GM21381 (cell line): ENCODE data around the gene PARD3.
A peak's percentile ranks its signal among the peaks of the same experiment; 100 is the strongest.
"Not testable (repeated sequence)": the region's sequence is repeated elsewhere in the genome, so short reads cannot be mapped to it uniquely, and the experiment has no call there.

Experiments used
- ATAC-seq: cut with Tn5 transposase; IDR thresholded peaks from one replicate; pipeline ENCODE4 v1.9.1; 2021; ENCODE audit warnings: mild to moderate bottlenecking, moderate library complexity; ENCODE audit not compliant: unreplicated experiment

Gene PARD3

GRCh38 chr10:34290412-34291081 is 524.5 kb downstream of the PARD3 start:
- ATAC-seq, result no peak

- no peak for ATAC-seq
Observed at GRCh38 chr10:34288634-34289033, 526.5 kb downstream of the PARD3 start.

GRCh38 chr10:34286136-34286739 is 528.9 kb downstream of the PARD3 start:
- ATAC-seq, result no peak

GRCh38 chr10:34281661-34282582 is 533.2 kb downstream of the PARD3 start:
- ATAC-seq, result no peak

- no peak for ATAC-seq
Observed at GRCh38 chr10:34280599-34281374, 534.3 kb downstream of the PARD3 start.

GRCh38 chr10:34275626-34276130 is 539.4 kb downstream of the PARD3 start:
- no peak for ATAC-seq

- ATAC-seq, result no peak
Observed at GRCh38 chr10:34274906-34275305, 540.2 kb downstream of the PARD3 start.

GRCh38 chr10:34273340-34273739 is 541.8 kb downstream of the PARD3 start:
- no peak for ATAC-seq

- ATAC-seq, result no peak
Observed at GRCh38 chr10:34272316-34272715, 542.8 kb downstream of the PARD3 start.

GRCh38 chr10:34268410-34268809 is 546.7 kb downstream of the PARD3 start:
- ATAC-seq, result not testable (repeated sequence)

- ATAC-seq, result no peak
Observed at GRCh38 chr10:34262985-34263384, 552.1 kb downstream of the PARD3 start.

GRCh38 chr10:34260904-34261303 is 554.2 kb downstream of the PARD3 start:
- ATAC-seq, result no peak

GRCh38 chr10:34256216-34256615 is 558.9 kb downstream of the PARD3 start:
- ATAC-seq, result no peak

- ATAC-seq, result no peak
Observed at GRCh38 chr10:34255035-34255434, 560.1 kb downstream of the PARD3 start.

- peak; percentile 70 for ATAC-seq
Observed at GRCh38 chr10:34254596-34254995, 560.5 kb downstream of the PARD3 start.

GRCh38 chr10:34252111-34252510 is 563.0 kb downstream of the PARD3 start:
- ATAC-seq, result no peak

- no peak for ATAC-seq
Observed at GRCh38 chr10:34251177-34251576, 563.9 kb downstream of the PARD3 start.

GRCh38 chr10:34250722-34251121 is 564.4 kb downstream of the PARD3 start:
- ATAC-seq, result no peak

- no peak for ATAC-seq
Observed at GRCh38 chr10:34249634-34250033, 565.5 kb downstream of the PARD3 start.

GRCh38 chr10:34247560-34247959 is 567.5 kb downstream of the PARD3 start:
- ATAC-seq, result no peak
